CD4-positive, alpha-beta T cell treated with Interleukin-15 for 1 hour (primary cell): ENCODE measurements around the gene GPR141.

Source experiments
- DNase-seq: peaks from one replicate; pipeline ENCODE4 v3.0.0-alpha.2; 2020

GPR141 gene, protein sequence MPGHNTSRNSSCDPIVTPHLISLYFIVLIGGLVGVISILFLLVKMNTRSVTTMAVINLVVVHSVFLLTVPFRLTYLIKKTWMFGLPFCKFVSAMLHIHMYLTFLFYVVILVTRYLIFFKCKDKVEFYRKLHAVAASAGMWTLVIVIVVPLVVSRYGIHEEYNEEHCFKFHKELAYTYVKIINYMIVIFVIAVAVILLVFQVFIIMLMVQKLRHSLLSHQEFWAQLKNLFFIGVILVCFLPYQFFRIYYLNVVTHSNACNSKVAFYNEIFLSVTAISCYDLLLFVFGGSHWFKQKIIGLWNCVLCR

DNA sequence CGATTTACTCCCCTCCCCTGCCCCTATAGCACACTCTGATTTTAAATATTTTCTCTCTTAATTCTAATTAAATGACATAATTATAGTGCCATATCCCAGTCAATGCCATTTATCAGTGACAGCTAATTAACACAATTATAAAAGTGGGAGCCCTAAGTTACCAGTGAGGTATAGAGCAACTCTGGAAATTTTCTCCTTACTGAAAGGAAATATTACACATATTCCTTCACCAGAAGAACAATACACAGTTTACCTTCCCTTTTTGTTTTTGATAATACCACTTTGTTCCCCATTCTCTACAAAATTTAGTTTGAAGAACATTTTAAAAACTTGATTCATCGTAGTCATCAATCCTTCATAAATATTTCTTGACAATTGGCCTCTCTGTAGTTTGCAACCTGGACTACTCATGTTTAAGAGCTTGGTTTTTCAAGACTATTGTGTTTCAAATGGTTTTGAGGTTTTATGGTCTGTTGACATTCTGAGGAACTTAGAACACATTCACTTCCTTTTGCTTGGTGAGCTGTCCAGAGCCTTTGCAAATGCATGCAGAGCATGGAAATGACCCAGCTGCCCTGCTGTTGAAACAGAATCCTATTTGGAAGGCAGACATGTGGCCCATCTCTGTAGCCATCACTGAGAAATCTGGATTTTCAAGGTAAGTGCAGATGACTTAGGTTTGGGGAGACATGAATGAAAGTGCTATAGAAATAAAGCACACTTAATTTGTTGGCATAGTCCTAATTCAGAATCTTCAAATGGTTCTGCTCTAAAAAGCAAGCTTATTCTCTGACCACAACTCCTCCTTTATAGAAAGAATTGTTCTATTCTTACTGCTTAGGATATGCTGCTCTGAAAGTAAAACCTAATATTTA is at the start of gene GPR141:
Gene GPR141 (plus strand): TSS at position 521 of the 875 bp plus-strand sequence. CDS start 56,628 bp downstream, outside the sequence.
- DNase-seq = peak; percentile 25

DNA sequence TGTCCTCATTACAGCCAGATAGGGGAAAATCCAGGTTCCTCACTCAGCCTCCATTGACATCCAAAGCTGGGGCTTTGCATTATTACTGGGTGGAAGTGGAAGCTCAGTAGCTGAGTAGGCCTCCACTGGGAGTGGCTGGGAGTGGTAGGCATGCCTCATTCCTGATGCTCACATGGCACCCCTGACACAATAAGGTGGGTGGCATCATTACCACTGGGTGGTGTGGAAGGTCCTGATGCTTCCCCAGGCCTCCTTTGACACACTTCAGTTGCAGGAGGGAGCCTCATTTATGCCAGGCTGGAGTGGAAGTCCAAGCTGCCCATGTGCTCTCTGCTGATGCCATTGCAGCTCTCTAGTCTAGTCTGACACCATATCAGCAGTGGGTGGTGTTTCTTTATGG is 48.2 kb upstream of the GPR141 start:
- DNase-seq = no peak

DNA sequence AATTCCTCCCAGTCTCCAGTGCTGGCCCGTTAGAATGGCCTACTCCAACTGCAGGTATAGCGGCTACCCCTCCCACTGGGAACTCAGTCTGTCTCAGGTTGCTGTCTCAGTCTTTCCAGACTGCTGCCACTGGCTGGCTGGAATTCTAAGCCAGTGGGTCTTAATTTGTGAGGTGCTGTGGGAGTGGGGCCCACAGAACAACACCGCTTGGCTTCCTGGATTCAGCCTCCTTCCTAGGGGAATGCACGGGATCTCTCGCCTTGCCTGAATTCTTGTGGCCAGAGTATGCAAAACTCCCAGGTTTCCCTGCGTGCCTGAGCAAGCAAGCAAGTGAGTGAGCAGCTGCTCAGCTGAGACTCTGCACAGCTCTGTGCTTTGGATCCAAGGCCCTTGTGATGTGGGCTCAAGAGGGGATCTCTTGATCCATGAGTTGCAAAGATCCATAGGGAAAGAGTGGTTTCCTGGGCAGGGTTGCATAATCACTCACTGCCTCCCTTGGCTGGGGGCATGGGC is 41.5 kb upstream of the GPR141 start:
- DNase-seq = no peak

DNA sequence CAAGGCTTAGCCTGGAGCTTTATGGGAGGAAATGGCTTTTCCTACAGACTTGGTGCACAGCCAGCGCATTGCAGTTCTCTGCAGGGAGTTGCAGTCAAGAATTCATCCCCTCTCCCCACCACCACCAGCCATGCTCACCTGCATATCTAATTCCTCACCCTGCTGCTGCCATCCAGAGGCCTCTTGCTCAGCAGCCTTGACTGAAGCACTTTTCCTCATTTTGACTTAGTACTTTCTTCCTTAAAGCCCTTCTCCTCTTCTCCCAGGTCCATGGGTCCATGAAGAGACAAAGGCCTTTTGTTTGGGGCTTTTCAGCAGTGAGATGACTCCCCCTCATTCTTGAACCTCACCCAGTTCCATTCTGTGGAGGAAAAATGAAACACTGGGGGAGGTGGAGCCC is 39.7 kb upstream of the GPR141 start:
- DNase-seq = no peak

DNA sequence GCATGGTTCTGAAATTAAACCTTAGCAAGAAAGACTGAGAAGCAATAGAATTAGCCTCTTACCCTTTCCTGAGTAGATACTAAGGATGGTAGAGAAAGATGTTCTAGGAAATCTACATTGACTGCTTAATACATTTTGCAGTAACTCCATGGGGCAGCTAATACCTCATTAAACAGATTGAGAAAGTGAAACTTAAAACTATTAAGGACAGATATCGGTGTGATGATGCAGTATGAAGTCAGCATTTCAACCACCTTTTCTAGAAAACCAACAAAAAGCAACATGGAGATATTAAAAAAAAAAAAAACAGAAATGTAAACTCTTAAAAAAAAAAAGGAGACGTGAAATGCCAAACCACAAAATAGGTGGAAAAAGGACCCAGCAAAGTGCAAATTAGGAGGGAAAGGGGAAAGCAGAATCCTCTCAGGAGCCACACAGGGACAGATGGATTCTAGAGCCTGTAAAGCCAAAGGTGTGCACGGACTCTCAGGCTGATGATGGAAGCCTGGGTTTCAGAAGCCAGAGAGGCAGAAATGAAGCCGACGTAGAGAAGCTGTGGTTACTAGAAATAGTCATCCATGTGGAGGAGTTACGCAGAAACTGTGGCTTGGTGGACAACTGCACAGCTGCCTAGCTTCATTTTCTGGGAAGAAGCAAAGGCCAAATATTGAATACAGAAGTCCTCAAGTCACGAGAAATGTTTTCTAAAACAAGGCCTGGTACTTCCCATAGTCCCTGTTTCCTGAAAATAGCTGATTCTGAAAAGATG is 38.1 kb upstream of the GPR141 start:
- no peak for DNase-seq

DNA sequence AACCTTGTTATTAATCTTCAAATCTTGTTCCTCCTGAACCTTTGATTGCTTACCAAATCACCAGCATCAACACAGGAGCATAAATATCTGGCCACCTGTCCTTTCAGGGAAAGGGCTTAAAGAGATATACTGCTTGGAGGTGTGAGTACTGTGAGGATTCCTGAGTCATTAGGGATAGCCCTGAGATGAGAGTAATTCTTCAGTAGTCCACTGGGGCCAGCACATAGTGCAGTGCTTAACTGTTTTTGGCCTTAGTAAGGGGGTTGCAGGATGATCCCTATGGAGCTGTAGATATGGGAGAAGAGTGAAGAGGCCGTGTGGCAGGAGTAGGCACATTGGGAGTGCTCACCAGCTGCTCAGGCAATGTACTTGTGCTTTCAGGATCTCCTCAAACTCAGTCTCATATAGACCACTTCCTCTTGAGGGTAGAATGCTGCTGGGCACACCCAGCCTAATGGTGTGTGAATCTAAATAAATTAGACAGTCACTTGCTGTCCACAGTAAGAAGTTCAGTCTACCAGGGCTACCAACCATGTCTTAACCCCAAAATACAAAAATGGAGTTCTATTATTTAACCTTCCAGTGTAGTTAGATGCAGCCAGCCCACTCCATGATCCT is 26.5 kb upstream of the GPR141 start:
- DNase-seq = no peak

DNA sequence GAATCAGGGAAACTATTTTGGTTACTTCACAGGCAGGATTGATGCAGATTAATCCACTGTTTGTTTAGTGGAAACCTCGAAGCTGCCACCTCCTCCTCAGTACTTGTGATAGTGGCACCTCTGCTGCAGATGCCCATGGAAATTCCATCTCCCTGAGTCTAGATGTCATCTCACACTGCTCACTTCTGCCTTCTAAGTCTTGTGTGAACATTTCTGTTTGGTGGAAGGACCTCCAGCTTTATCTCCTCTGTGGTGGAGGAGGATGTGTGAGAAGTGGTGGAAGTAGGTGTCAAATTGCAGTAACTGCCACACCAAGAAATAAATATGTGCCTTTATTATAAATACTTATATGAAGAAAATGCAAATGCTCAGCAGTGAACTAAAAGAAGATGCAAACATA is 25.8 kb upstream of the GPR141 start:
- no peak for DNase-seq

DNA sequence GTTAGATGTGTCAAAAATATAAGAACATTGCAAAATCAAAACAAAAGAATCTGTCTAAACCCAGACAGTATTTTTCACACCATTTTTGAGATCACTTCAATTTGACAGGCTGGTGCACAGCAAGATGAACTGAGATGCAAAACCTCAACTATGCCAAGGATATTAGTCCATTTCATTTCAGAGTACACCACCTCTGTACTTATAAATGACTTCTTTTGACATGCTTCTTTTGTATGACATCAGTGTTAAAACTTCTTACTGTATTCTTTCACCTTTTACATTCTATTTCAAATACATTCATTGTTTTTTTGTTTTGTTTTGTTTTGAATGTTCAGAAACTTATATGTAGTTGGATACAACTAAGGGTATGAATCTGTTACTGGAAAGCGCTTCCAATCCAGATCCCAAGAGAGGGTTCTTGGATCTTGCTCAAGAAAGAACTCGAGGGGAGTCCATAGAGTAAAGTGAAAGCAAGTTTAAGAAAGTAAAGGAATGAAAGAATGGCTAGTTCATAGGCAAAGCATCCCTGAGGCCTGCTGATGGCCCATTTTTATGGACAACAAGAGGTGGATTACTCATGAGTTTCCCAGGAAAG is 23.5 kb upstream of the GPR141 start:
- no peak for DNase-seq

DNA sequence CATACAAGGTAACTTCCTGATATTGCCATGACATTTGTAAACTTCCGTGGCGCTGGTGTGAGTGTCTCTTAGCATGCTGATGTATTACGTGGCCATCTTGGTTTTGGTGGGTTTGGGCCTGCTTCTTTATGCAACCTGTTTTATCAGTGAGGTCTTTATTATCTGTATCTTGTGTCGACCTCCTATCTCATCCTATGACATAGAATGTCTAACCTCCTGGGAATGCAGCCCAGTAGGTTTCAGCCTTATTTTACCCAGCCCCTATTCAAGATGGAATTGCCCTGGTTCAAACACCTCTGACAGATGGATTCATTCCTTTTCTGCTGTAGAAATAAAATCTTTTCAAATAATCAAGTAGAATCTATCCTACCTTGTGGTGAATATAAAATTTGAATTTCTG is 23.0 kb upstream of the GPR141 start:
- DNase-seq = no peak

DNA sequence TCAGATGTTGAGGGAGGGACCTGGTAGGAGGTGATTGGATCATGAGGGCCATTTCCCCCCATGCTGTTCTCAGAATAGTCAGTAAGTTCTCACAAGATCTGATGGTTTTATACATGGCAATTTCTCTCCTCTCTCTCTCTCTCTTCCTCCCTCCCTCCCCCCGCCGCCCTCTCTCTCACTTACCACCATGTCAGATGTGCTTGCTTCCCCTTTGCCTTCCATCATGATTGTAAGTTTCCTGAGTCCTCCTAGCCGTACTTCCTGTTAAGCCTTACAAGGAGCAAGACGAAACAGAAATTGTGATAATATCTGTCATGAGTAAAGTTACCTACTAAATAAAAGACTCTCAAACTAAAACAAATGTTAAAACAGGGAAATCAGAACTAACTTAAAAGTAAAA is 19.9 kb upstream of the GPR141 start:
- no peak for DNase-seq

DNA sequence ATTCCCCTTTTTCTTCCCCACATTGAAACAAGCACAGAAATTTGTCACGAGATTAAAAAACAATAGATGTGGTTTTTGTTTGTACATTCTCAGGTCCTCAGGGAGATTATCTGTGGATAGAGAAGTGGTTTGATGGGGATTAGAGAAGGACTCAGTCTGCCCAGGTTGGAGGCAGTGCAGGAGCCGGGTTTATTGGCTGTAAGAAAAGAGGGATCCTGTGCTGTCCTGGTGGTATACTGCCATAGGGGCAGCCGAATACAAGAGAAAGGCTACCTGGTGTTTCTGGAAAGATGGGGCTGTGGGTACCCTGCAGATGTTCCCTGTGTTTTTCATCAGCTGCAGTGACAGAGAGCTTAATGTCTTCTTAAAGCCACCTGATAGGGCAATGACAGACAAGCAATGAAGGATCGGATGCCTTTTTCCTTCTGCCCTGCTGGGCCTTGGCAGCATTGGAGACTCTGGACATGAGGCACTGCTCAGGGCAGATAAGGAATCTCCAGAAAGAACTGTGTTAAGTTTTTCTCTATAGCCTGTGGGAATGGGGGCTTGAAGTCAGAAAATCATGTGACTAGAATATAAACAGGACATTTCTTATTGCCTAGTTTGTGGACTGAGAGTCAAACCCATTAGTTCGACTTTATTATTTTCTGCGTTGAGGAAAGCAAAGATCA is 18.1 kb upstream of the GPR141 start:
- no peak for DNase-seq

DNA sequence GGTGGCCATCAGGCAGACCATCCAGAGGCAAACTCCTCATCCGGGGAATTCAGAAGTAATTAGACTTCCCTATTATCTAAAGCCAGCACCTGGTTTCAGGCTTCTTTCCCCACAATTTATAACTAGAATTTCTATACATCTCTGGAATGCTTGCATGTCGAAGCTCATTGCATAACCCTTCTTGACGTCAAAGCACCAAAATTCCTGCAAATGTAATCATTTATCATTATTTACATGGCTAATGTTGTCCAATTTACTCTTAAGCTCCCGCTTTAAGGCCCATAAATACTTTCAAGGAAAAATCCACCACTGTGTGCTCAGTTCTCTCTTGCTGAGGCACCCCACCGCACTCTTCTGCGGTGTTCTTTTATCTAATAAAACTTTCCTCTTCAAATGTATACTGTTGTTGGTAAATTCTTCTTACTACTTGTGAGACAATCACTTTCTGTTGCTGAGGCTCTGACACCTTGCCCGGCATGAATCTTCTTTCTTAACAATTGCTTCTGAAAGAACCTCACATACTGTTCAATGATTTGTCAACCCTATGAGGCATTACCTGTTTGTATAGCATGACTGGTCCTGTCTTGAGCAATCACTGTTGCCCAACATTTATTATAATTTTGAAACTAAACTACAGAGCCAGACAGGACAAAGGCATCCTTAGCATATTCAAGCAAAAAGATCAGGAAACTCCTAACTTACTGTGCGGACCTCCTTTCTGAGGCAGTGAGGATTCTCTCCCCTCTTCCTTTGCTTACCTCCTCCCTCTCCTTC is 17.4 kb upstream of the GPR141 start:
- no peak for DNase-seq

DNA sequence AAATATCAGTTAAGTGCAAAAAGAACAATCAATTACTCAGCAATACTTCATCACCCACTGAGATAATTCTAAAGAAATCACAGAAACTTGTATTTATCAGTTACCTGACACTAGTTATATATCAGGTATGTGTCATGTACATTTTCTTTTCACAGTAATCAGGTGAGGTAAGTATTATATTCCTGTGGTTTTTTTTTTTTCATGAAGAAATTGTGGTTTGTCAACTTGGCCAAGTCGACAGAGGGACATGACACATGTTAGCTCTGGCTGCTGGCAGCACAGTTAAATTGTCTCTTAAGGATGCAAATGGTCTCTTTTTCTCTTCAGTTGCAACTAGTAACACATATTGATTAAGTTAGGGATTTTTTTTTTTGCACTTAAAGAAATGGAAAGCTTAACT is 13.7 kb upstream of the GPR141 start:
- DNase-seq = no peak

DNA sequence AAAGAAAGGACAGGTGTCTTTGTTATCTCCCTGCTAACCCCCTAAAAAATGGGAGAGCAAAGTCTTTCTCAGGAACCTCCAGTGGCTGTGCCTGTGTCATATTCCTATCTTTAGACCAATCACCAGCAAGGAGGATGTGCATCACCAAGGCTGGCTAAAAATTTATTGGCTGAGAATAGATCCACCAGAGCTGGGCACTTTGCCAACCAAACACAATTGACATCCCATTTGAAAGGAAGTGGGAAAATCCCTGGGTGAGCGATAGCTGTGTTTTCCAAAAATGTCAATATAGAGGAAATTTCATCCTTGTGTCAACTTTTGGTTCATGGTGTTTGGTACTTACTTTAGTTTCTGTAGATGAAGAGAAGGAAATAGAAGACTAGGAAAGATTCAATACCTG is 13.1 kb upstream of the GPR141 start:
- DNase-seq = no peak

DNA sequence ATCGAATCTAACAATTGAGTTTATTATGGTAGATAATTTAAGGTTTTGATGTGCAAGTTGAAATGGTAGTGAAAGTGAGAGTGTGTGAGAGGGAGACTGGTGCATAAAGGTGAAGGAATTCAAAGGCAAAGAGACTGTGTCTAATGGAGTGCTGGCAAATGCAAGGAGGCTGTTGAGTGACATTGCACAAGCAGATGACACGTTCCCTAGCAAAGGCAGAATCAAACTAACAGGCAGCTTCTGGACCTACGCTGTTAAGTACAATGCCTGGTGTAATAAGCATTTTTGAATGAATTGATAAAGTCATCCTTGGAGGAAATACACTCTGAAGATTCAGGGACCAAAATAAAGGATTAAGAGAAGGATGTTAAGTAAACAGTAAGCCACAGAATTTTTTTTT is 11.7 kb upstream of the GPR141 start:
- DNase-seq = no peak

DNA sequence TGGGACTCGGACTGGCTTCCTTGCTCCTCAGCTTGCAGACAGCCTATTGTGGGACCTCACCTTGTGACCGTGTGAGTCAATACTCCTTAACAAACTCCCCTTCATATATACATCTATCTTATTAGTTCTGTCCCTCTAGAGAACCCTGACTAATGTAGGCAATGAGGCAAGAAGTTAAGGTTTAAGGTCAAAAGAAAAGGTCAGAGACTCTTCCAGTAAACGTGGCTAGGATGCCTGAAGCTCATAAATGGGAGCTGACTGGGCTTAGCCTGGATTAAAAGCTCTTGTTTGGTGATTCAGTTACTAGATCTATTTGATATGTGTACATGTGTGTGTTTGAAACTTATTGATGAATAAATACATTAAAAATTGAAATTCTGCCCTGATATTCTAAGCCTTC is 10.6 kb upstream of the GPR141 start:
- no peak for DNase-seq

DNA sequence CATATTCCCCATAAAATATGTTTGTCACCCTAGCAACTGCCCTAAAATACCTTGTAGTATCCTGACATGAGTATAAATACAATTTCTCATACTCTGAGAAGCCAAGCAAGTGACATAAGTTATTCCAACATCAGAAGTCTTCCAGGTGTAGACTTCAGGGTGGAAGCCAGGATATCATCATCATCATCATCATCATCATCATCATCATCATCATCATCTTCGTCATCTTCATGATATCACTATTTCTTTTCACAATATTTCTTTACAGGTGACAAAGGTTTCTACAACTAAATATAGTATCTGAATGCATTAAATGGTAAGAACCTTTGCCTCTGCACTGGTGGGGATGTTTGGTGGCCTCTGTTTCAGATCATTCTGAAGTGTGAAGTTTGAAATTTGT is 10.0 kb upstream of the GPR141 start:
- DNase-seq = no peak

DNA sequence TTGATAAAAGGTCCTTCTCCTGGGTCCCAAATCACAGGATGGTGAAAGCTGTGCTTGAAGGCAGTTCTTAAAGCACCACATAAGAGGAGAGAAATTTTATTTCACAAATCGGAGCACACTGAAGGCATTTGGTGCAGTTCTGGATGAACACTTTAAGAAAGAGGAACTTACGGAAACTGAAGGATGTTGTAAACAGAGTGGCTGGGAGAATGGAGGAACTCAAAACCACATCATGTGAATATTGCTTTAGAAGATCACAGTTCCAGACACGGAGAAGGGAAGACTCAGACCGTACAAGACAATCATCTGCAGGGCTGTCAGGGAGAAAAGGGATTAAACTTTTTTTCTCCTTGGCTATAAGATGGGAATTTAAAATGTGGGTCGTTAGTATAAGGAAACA is 9.0 kb upstream of the GPR141 start:
- no peak for DNase-seq

DNA sequence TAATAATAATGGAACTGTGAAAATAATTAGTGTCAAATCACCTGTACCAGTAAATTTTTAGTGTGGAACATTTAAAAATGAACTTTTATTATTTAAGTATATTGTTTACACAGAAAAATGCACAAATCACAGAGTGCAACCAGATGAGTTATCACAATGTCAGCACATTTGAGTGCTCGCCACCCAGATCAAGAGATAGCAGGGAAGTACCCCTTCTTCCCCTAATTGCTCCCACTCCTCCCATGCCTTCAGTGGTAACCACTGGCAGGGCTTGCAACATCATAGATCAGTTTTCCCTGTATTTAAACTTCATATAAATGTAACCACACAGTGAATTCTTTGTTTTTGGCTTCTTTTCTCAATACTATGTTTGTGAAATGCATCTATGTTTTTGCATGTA is 7.8 kb upstream of the GPR141 start:
- no peak for DNase-seq

DNA sequence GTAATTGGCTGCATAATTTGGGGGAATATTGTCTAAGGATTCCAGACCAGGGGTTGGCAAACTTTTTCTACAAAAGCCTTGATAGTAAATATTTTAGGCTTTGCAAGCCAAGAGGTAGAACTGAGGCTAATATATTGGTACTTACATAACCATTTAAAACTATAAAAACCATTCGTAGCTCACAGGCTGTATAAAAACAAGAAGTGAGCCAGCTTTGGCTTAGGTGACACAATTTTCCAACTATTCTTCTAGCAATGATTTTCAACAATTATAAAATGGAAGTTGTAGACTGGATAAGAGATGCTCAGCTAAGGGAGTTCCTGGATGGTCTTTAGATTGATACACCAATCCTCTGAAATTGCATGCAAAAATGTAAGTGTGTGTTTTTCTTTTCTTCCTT is 1.4 kb downstream of the GPR141 start:
- no peak for DNase-seq
